ENCODE data around the gene ZDHHC8.

The ZDHHC8 gene

DNA sequence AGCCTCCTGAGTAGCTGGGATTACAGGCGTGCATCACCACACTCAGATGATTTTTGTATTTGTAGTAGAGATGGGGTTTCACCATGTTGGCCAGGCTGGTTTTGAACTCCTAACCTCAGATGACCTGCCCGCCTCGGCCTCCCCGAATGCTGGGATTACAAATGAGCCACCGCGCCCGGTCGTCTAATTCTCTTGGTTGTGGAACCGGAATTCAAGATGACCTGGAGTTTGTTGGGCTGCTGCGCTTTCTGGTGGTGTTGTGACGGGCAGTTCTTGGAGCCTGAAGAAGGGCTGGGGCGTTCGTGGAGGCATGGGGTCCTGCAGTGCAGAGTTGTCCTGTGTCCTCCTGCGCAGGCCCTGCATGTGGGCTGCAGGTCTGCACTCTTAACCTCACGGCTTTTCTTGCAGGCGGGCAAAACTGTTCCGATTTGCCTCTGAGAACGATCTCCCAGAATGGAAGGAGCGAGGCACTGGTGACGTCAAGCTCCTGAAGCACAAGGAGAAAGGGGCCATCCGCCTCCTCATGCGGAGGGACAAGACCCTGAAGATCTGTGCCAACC lies 9.7 kb upstream of the ZDHHC8 start:
- in situ Hi-C loops (cut with MboI; ENCODE audit: low sequenced_read_pairs, unreplicated experiment), result loop anchor here (10.0 kb wide), 1 partner anchor 147 kb away; no protein-coding TSS in a partner anchor
- TF ChIP-seq, protein P1, sequence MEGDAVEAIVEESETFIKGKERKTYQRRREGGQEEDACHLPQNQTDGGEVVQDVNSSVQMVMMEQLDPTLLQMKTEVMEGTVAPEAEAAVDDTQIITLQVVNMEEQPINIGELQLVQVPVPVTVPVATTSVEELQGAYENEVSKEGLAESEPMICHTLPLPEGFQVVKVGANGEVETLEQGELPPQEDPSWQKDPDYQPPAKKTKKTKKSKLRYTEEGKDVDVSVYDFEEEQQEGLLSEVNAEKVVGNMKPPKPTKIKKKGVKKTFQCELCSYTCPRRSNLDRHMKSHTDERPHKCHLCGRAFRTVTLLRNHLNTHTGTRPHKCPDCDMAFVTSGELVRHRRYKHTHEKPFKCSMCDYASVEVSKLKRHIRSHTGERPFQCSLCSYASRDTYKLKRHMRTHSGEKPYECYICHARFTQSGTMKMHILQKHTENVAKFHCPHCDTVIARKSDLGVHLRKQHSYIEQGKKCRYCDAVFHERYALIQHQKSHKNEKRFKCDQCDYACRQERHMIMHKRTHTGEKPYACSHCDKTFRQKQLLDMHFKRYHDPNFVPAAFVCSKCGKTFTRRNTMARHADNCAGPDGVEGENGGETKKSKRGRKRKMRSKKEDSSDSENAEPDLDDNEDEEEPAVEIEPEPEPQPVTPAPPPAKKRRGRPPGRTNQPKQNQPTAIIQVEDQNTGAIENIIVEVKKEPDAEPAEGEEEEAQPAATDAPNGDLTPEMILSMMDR (IDR thresholded peaks at IDR 0.05; ENCODE audit: borderline replicate concordance, control extremely low read depth, extremely low read depth, insufficient read depth, missing control alignments), result no peak
- no peak for DNase-seq (ENCODE audit: low spot score)

GRCh38 chr22:20123366-20124082 lies 8.1 kb upstream of the ZDHHC8 start:
- in situ Hi-C loops (cut with MboI; ENCODE audit: low sequenced_read_pairs, unreplicated experiment), result loop anchor here (10.0 kb wide), 1 partner anchor 149 kb away; no protein-coding TSS in a partner anchor
- TF ChIP-seq, protein P1 (IDR thresholded peaks at IDR 0.05; ENCODE audit: borderline replicate concordance, control extremely low read depth, extremely low read depth, insufficient read depth, missing control alignments), result no peak
- DNase-seq (ENCODE audit: low spot score), result no peak

DNA sequence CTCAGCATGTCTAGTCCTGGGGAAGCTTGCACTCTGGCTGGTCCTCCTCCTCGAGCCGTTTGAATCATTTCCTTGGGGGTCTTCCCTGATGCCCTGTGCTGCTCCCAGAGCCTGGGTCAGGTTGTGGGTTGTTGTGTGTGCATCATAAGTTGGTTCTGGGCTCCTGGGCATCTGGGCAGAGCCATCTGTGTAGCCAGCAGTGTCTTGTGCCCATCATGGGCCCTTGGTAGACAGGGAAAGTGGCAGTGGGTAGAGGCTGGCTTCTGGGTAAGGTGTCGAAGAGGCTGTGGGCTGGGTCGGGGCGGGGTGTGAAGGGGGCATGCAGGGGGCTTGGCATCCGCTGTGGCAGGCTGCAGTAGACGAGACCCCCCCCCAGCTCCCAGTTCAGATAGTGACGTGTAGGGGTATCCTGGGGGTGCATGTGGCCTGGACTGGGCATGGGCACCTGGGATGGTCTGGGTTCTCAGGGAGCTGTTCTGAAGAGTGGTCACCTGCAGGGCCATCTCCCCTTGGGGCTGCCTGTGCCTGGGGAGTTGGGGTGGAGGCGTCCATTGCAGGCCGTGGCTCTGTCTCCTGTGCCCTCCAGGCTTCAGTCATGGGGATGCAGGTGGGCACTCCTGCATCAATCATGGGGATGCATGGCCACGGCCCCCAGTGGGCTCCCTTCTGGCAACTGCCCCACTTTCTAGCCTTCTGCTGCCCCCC lies 7.4 kb upstream of the ZDHHC8 start:
- TF ChIP-seq, protein P1 (IDR thresholded peaks at IDR 0.05; ENCODE audit: borderline replicate concordance, control extremely low read depth, extremely low read depth, insufficient read depth, missing control alignments), result no peak
- DNase-seq (ENCODE audit: low spot score), result no peak
- in situ Hi-C loops (cut with MboI; ENCODE audit: low sequenced_read_pairs, unreplicated experiment), result loop anchor here (10.0 kb wide), 1 partner anchor 149 kb away; no protein-coding TSS in a partner anchor

DNA sequence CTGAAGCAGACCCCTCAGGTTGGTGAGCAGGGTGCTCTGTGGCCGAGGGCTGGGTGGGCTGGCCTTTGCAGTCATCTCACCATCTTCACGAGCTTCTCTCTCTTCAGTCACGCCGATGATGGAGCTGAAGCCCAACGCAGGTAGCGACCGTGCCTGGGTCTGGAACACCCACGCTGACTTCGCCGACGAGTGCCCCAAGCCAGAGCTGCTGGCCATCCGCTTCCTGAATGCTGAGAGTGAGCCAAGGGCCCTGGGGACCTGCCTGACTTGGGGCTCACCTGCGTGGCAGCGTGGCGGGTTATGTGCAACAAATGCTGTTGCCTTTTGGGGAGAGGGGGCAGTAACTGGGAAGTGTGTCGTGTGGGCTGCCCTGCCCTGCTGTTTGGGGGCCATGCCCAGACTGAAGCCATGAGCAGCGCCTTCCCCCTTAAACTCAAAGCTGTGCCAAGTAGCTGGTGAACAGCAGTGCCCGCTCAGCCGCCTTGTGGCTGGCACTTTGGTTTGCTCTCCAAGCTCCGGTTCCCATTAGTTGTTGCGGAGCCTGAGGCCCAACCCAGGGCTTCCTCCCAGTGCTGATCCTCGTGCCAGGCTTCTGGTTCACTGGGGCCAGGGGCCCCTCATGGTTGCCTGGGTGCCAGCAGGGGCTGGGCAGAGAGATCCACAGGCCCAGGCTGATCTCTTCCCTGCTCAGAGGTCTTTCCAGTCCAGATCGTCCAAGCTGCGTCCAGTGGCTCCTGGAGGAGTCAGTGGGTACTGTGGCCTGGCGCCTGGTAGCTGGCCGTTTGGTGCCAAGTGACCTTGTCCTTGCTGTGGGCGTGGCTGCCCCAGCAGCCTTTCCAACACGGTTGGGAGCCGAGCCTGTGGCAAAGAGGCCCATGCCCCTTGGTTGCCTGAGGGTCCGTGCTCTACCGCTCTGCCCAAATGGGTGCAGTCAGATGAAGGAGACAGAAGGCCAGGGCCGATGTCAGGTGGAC lies 6.1 kb upstream of the ZDHHC8 start:
- DNase-seq (ENCODE audit: low spot score), result no peak
- TF ChIP-seq, protein P1 (IDR thresholded peaks at IDR 0.05; ENCODE audit: borderline replicate concordance, control extremely low read depth, extremely low read depth, insufficient read depth, missing control alignments), result no peak
- in situ Hi-C loops (cut with MboI; ENCODE audit: low sequenced_read_pairs, unreplicated experiment), result loop anchor here (10.0 kb wide), 1 partner anchor 151 kb away; no protein-coding TSS in a partner anchor

DNA sequence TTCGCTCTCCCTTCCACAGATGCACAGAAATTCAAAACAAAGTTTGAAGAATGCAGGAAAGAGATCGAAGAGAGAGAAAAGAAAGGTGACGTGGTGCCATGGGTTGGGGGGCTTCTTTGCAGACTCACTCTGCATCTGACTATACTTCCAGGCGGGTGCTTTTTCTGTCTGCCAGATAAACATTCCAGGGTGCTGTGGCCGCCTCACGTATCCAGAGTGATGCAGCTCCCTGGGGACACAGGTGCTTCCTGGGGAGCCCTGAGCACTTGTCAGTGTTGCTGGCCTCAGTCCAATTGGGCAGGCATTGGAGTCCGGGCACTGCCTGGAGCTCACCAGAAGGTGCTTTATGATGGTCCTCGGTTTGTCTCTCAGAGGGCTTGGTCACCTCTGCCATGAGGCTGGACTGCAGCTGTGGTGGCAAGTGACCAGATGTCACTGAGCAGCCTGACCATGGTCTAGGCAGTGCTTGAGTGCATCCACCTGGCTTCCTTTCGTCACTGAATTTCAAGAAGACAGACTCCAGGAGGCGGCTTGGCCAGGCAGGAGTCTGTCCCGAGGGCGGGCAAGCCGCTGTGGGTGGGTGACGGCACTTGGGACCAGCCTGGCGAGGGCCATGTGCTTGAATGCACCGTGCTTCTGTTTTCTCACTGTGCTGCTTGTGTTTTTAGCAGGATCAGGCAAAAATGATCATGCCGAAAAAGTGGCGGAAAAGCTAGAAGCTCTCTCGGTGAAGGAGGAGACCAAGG lies 5.1 kb upstream of the ZDHHC8 start:
- TF ChIP-seq, protein P1 (IDR thresholded peaks at IDR 0.05; ENCODE audit: borderline replicate concordance, control extremely low read depth, extremely low read depth, insufficient read depth, missing control alignments), result no peak
- no peak for DNase-seq (ENCODE audit: low spot score)
- in situ Hi-C loops (cut with MboI; ENCODE audit: low sequenced_read_pairs, unreplicated experiment), result loop anchor here (10.0 kb wide), 1 partner anchor 152 kb away; no protein-coding TSS in a partner anchor

All from GM13976 (cell line).